Endodermal cell (in vitro differentiated cells): ENCODE measurements around the gene ZHX3. TPM values are rescaled to one million over a fixed set of nuclear protein-coding genes. Genes with fewer than 3 reads are reported as not detected.
"Not testable (repeated sequence)": the region's sequence is repeated elsewhere in the genome, so short reads cannot be mapped to it uniquely, and the experiment has no call there.

ENCODE experiments used
- DNase-seq: peaks from one replicate; pipeline ENCODE4 v3.0.0-alpha.2; 2017
- H3K27ac ChIP-seq: 2 replicates; pipeline ENCODE4 v1.5.1; 2013; ENCODE audit warnings: mild to moderate bottlenecking, low read depth, low read length, moderate library complexity
- H3K27me3 ChIP-seq: 2 replicates; pipeline ENCODE4 v1.6.1; 2013; ENCODE audit warnings: mild to moderate bottlenecking, low read length, moderate library complexity; ENCODE audit not compliant: insufficient read depth, control insufficient read depth, poor library complexity, severe bottlenecking
- H3K36me3 ChIP-seq: 2 replicates; pipeline ENCODE4 v1.7.0; 2013; ENCODE audit warnings: mild to moderate bottlenecking, low read length, moderate library complexity; ENCODE audit not compliant: control insufficient read depth, insufficient read depth
- H3K4me1 ChIP-seq: one replicate; pipeline ENCODE4 v1.7.0; 2013; ENCODE audit warnings: low read length; ENCODE audit not compliant: control insufficient read depth, insufficient read depth
- H3K4me3 ChIP-seq: 2 replicates; pipeline ENCODE4 v1.5.1; 2013; ENCODE audit warnings: mild to moderate bottlenecking, low read length, moderate library complexity
- H3K9ac ChIP-seq: 2 replicates; pipeline ENCODE4 v1.6.1; 2013; ENCODE audit warnings: mild to moderate bottlenecking, low read length, moderate library complexity; ENCODE audit not compliant: poor library complexity, severe bottlenecking; ENCODE audit errors: extremely low read depth
- H3K9me3 ChIP-seq: 2 replicates; pipeline ENCODE4 v1.6.1; 2013; ENCODE audit warnings: mild to moderate bottlenecking, low read length, moderate library complexity; ENCODE audit not compliant: control insufficient read depth
- H3K27ac Mint-ChIP-seq: 2 replicates; pipeline ENCODE4 v1.8.0; 2020; ENCODE audit warnings: mixed read lengths
- H3K27me3 Mint-ChIP-seq: 2 replicates; pipeline ENCODE4 v1.8.0; 2021; ENCODE audit warnings: mild to moderate bottlenecking, mixed read lengths; ENCODE audit not compliant: insufficient read depth
- H3K36me3 Mint-ChIP-seq: 2 replicates; pipeline ENCODE4 v1.8.0; 2020; ENCODE audit warnings: low read depth, mixed read lengths
- H3K4me1 Mint-ChIP-seq: 2 replicates; pipeline ENCODE4 v1.8.0; 2020; ENCODE audit warnings: mixed read lengths
- H3K4me3 Mint-ChIP-seq: 2 replicates; pipeline ENCODE4 v1.8.0; 2020; ENCODE audit warnings: mild to moderate bottlenecking, moderate library complexity, mixed read lengths
- H3K9me3 Mint-ChIP-seq: 2 replicates; pipeline ENCODE4 v1.8.0; 2020; ENCODE audit warnings: mild to moderate bottlenecking, mixed read lengths
- CTCF ChIP-seq: fragments of 200-600 bp; sonication (generic); conservative IDR thresholded peaks from 2 replicates; pipeline ENCODE4 v1.5.0; 2021; ENCODE audit warnings: antibody characterized with exemption, mild to moderate bottlenecking
- WGBS, 2 experiments: methylation state at CpG; one replicate each; pipeline versions ENCODE4 v1.1.5 to v1.1.7; 2013; ENCODE audit warnings: missing lambda C conversion rate in 2 of 2, mixed read lengths in 1 of 2; ENCODE audit not compliant: insufficient coverage in 1 of 2, insufficient read length in 1 of 2; 5-methylcytosine and 5-hydroxymethylcytosine counted together
- microRNA-seq: library from miRNA; unstranded; fragments of <30 nt; microRNA quantifications from one replicate; pipeline ENCODE4 v1.2.0, GENCODE V29; 2020; ENCODE audit warnings: borderline microRNAs expressed
- total RNA-seq, 2 donors: library from RNA; stranded (reverse); fragmentation: NEBNext Ultra II Directional in 1 of 2; extraction: Animal tissue kit (Norgen Biotek cat#: 25700) in 1 of 2; gene quantifications; 2 replicates in 1 of 2; 3 replicates in 1 of 2; pipeline ENCODE4 v1.2.1, GENCODE V29; 2021

ZHX3 gene
- total RNA-seq, 2 donors from 2014 or later: 5.4 to 5.5 TPM

- peak; percentile 37 for DNase-seq
- no peak for TF ChIP-seq CTCF
- 92 to 93% methylated on average over 1 to 7 of the region's 7 CpGs for WGBS, 2 experiments
- H3K27me3 ChIP-seq: no peaks in the 10 kb centered on the region
- H3K9me3 Mint-ChIP-seq: peaks cover 2% of the 10 kb centered on the region
- H3K27me3 Mint-ChIP-seq: no peaks in the 10 kb centered on the region
- peaks cover 12% of the 10 kb centered on the region for H3K36me3 Mint-ChIP-seq
- H3K27ac Mint-ChIP-seq: no peak overlapping the region
- no peaks in the 10 kb centered on the region for H3K36me3 ChIP-seq
- no peak overlapping the region for H3K9ac ChIP-seq
- no peak overlapping the region for H3K27ac ChIP-seq
- H3K4me1 ChIP-seq: peaks cover 6% of the 10 kb centered on the region
- H3K9me3 ChIP-seq: no peaks in the 10 kb centered on the region
- H3K4me1 Mint-ChIP-seq: peaks cover 21% of the 10 kb centered on the region
- H3K4me3 Mint-ChIP-seq: no peak overlapping the region
- no peak overlapping the region for H3K4me3 ChIP-seq
These were observed 183.7 kb downstream of the ZHX3 start for GRCh38 chr20:41133709-41134361.

GRCh38 chr20:41132388-41132775 lies 185.1 kb downstream of the ZHX3 start:
- not testable (repeated sequence) for H3K4me3 ChIP-seq, DNase-seq, H3K27me3 Mint-ChIP-seq, H3K9me3 ChIP-seq, H3K36me3 ChIP-seq, H3K9me3 Mint-ChIP-seq, H3K27ac Mint-ChIP-seq, H3K4me3 Mint-ChIP-seq, H3K27me3 ChIP-seq, H3K4me1 ChIP-seq, H3K9ac ChIP-seq, H3K27ac ChIP-seq
- Mint-ChIP-seq H3K4me1 (peaks cover 18% of the 10 kb centered on the region), H3K36me3 (peaks cover 18% of the 10 kb centered on the region)
- 95 to 99% methylated on average over 8 to 9 of the region's 9 CpGs for WGBS, 2 experiments

GRCh38 chr20:41131594-41132387 lies 185.7 kb downstream of the ZHX3 start:
- Histone ChIP-seq H3K27ac (no peak overlapping the region), H3K9ac (no peak overlapping the region), H3K36me3 (peaks cover 4% of the 10 kb centered on the region), H3K9me3 (no peaks in the 10 kb centered on the region), H3K4me3 (no peak overlapping the region), H3K4me1 (peaks cover 6% of the 10 kb centered on the region), H3K27me3 (no peaks in the 10 kb centered on the region)
- no peaks in the 10 kb centered on the region for H3K27me3 Mint-ChIP-seq
- H3K36me3 Mint-ChIP-seq: peaks cover 21% of the 10 kb centered on the region
- H3K27ac Mint-ChIP-seq: no peak overlapping the region
- H3K9me3 Mint-ChIP-seq: peaks cover 6% of the 10 kb centered on the region
- no peak overlapping the region for H3K4me3 Mint-ChIP-seq
- TF ChIP-seq CTCF: no peak
- no peak for DNase-seq
- 97% methylated on average over 5 of the region's 5 CpGs for WGBS, 2 experiments
- H3K4me1 Mint-ChIP-seq: peaks cover 18% of the 10 kb centered on the region

Small RNA genes lying within 50 kb of the gene (microRNA-seq; reads per million reads assigned to microRNA genes)
- gene MIR6871: not detected

Other genes starting within 250 kb of the ZHX3 start
- gene PLCG1, start 180.2 kb downstream of the ZHX3 start, total RNA-seq: 100 to 1,000 TPM; 227 to 257 TPM
- 10 to 100 TPM; 13.1 to 13.2 TPM for gene LPIN3, start 23.1 kb upstream of the ZHX3 start, total RNA-seq
- 1 to 10 TPM; 5.3 to 9.6 TPM for gene EMILIN3, start 49.1 kb upstream of the ZHX3 start, total RNA-seq